HepG2 (cell line): Measurements from ENCODE around the gene RPS19. TPM values are rescaled to one million over a fixed set of nuclear protein-coding genes. Genes with fewer than 3 reads are reported as not detected.

Experiments used
- ATAC-seq: fragments of 200-7000 bp; cut with Tn5 transposase; 3 replicates; pipeline ENCODE4 v1.9.1; 2020; ENCODE audit warnings: mild to moderate bottlenecking, moderate library complexity
- BruUV-seq: library from RNA; stranded (reverse); fragments of 400-500 nt; replicated peaks from 2 replicates; lab custom pipeline; 2021; lab: Mats Ljungman, UMichigan
- CTCF ChIA-PET: fragments of 300-600 bp; formaldehyde crosslinking; extraction: SDS; loops from one replicate; lab custom pipeline; 2021; ENCODE audit warnings: low total read pairs, inconsistent platforms, low intra/inter-chr PET ratio; lab: Yijun Ruan, JAX
- POLR2A ChIA-PET: fragments of 350-600 bp; sonication (Branson Sonifier 250); formaldehyde crosslinking; loops from one replicate; lab custom pipeline; 2020; ENCODE audit warnings: antibody characterized with exemption, inconsistent platforms; lab: Yijun Ruan, JAX
- DNase-seq: peaks from one replicate; pipeline ENCODE4 v3.0.0-alpha.2; 2015; ENCODE audit warnings: low spot score
- FAIRE-seq: peaks from 3 replicates; lab custom pipeline; 2011; peaks lifted over from hg19 to GRCh38; lab: Jason Lieb, UNC
- H2AFZ ChIP-seq: one replicate; pipeline ENCODE4 v1.6.1; 2011; ENCODE audit warnings: low read length, inconsistent platforms
- H3K27ac ChIP-seq: fragments of 300-600 bp; 3 replicates; pipeline ENCODE4 v1.8.0; 2011; ENCODE audit warnings: mixed run types, mild to moderate bottlenecking, mixed read lengths, low read length, inconsistent platforms; ENCODE audit not compliant: insufficient read depth; ENCODE audit errors: extremely low read length
- H3K27me3 ChIP-seq, 2 experiments: fragments of 200-600 bp in 1 of 2; 2 replicates in 1 of 2; 3 replicates in 1 of 2; pipeline versions ENCODE4 v1.6.0 to v1.8.0; 2011; ENCODE audit warnings: low read length in 2 of 2, mild to moderate bottlenecking in 2 of 2, moderate library complexity in 2 of 2, inconsistent platforms in 1 of 2; ENCODE audit not compliant: insufficient read depth in 2 of 2, control insufficient read depth in 1 of 2
- H3K36me3 ChIP-seq, 2 experiments: fragments of 200-600 bp in 1 of 2; replicated peaks in 1 of 2; 2 replicates in 1 of 2; 3 replicates in 1 of 2; pipeline versions ENCODE4 v1.5.1 to v1.8.0; 2011; ENCODE audit warnings: low read length in 2 of 2, inconsistent platforms in 1 of 2; ENCODE audit not compliant: insufficient read depth in 2 of 2, control insufficient read depth in 1 of 2
- H3K4me1 ChIP-seq: 2 replicates; pipeline ENCODE4 v1.5.1; 2012; ENCODE audit warnings: low read length, inconsistent platforms; ENCODE audit not compliant: insufficient read depth
- H3K4me2 ChIP-seq: 2 replicates; pipeline ENCODE4 v1.6.0; 2011; ENCODE audit warnings: low read depth, low read length, inconsistent platforms
- H3K4me3 ChIP-seq, 3 experiments: fragments of 200-600 bp in 1 of 3; sonication (generic), shearing (Covaris generic) in 1 of 3; replicated peaks in 1 of 3; 2 replicates each; pipeline ENCODE4 v1.5.1; 2011 to 2016; ENCODE audit warnings: low read length in 3 of 3, inconsistent platforms in 2 of 3, low read depth in 2 of 3, mild to moderate bottlenecking in 2 of 3, control low read depth in 1 of 3, mixed read lengths in 1 of 3; ENCODE audit not compliant: insufficient read depth in 1 of 3
- H3K79me2 ChIP-seq: one replicate; pipeline ENCODE4 v1.6.1; 2011; ENCODE audit warnings: low read length, inconsistent platforms; ENCODE audit not compliant: insufficient read depth
- H3K9ac ChIP-seq: 2 replicates; pipeline ENCODE4 v1.6.0; 2011; ENCODE audit warnings: mild to moderate bottlenecking, low read depth, low read length, inconsistent platforms; ENCODE audit not compliant: insufficient read depth
- H3K9me3 ChIP-seq: 2 replicates; pipeline ENCODE4 v1.5.1; 2012; ENCODE audit warnings: mild to moderate bottlenecking, low read length
- H4K20me1 ChIP-seq: 2 replicates; pipeline ENCODE4 v1.6.0; 2011; ENCODE audit warnings: inconsistent platforms, mild to moderate bottlenecking, low read length, moderate library complexity; ENCODE audit not compliant: insufficient read depth
- ETV6 ChIP-seq: sonication (generic); formaldehyde crosslinking; conservative IDR thresholded peaks from 2 replicates; pipeline ENCODE4 v1.4.0; 2020; ENCODE audit warnings: missing genetic modification reagents
- HIVEP1 ChIP-seq: sonication (generic); formaldehyde crosslinking; IDR thresholded peaks from 2 replicates; pipeline ENCODE4 v1.4.0; 2020; ENCODE audit warnings: mild to moderate bottlenecking, missing genetic modification reagents
- HOMEZ ChIP-seq: IDR thresholded peaks from 2 replicates; pipeline ENCODE4 v1.6.1; 2016; ENCODE audit warnings: low read depth
- YY1 ChIP-seq: IDR thresholded peaks from 2 replicates; pipeline ENCODE4 v1.6.1; 2011; ENCODE audit warnings: low read length, low read depth, moderate library complexity, mild to moderate bottlenecking; ENCODE audit not compliant: insufficient read depth, insufficient replicate concordance
- ZBTB33 ChIP-seq: sonication (generic); formaldehyde crosslinking; IDR thresholded peaks from 2 replicates; pipeline ENCODE4 v1.4.0; 2020; ENCODE audit warnings: missing genetic modification reagents
- ZNF280B ChIP-seq: sonication (generic); formaldehyde crosslinking; IDR thresholded peaks from 2 replicates; pipeline ENCODE4 v1.5.0; 2020; ENCODE audit warnings: missing genetic modification reagents, mild to moderate bottlenecking, borderline replicate concordance
- ZNF281 ChIP-seq: sonication (generic); formaldehyde crosslinking; IDR thresholded peaks from 2 replicates; pipeline ENCODE4 v1.4.0; 2020; ENCODE audit warnings: missing genetic modification reagents, borderline replicate concordance
- ZNF432 ChIP-seq: sonication (generic); formaldehyde crosslinking; IDR thresholded peaks from 2 replicates; pipeline ENCODE4 v1.5.0; 2020; ENCODE audit warnings: missing genetic modification reagents, mild to moderate bottlenecking, borderline replicate concordance
- WGBS: methylation state at CpG from one replicate; pipeline ENCODE4 v1.1.6; 2017; ENCODE audit warnings: low lambda C conversion rate; 5-methylcytosine and 5-hydroxymethylcytosine counted together
- in situ Hi-C: cut with HindIII; loops from 2 replicates; pipeline ENCODE4 v1.10.0; 2017; ENCODE audit warnings: low pct_unique_long_range_greater_than_20kb; ENCODE audit not compliant: extremely low pct_ligation_motif_present
- intact Hi-C: fragments of 100-400 bp; cut with micrococcal nuclease; formaldehyde crosslinking; loops from one replicate; pipeline ENCODE4 v1.10.0; 2022; ENCODE audit not compliant: unreplicated experiment
- polyA plus RNA-seq, 8 experiments: library from polyadenylated mRNA; depleted of rRNA in 3 of 8; stranded (reverse) in 7 of 8; unstranded in 1 of 8; fragments of >200 nt; fragmentation: Illumina TruSeq in 4 of 8; extraction: Trizol in 4 of 8; gene quantifications; 2 replicates each; pipeline versions ENCODE4 v1.2.1 to v1.2.3, GENCODE V29; 2011 to 2016; ENCODE audit warnings: low read depth in 4 of 8, missing spikeins in 1 of 8, mixed read lengths in 1 of 8; ENCODE audit not compliant: insufficient read depth in 1 of 8
- total RNA-seq, 5 experiments: library from RNA; depleted of rRNA; stranded (reverse); fragments of >200 nt; fragmentation: Illumina TruSeq; extraction: Trizol; gene quantifications; 2 replicates each; pipeline ENCODE4 v1.2.3, GENCODE V29; 2016; ENCODE audit warnings: low read depth in 1 of 5

The RPS19 gene
- total and polyA plus RNA-seq, 2 of the 13 experiments (the other 11 are each of a cell fraction or from before 2014, with no cell fraction given) = 1,983 to 4,758 TPM

GRCh38 chr19:41888926-41889325, 28.9 kb downstream of the RPS19 start:
- no peaks in the 10 kb centered on the region; a peak in 1 of 5 replicates for H3K27me3 ChIP-seq
- H3K9ac ChIP-seq = no peak overlapping the region
- peaks cover 25% of the 10 kb centered on the region for H3K79me2 ChIP-seq
- H3K9me3 ChIP-seq = no peaks in the 10 kb centered on the region
- peaks cover 43% of the 10 kb centered on the region for H3K4me1 ChIP-seq
- FAIRE-seq = no peak
- intact Hi-C loops = no loop called here
- TF ChIP-seq HIVEP1 (CRISPR knock-in tag) (no peak), ZBTB33 (peak; percentile 64; the same call in 1 of the 2 replicates)
- TF ChIP-seq, all 625 proteins: peak for 1
- ATAC-seq (no peak), DNase-seq (no peak)
- Histone ChIP-seq H2AFZ (no peak overlapping the region), H3K27ac (no peak overlapping the region), H3K4me2 (no peak overlapping the region), H4K20me1 (no peaks in the 10 kb centered on the region), H3K4me3 (no peak overlapping the region), H3K36me3 (peaks cover 6 to 13% of the 10 kb centered on the region in 2 experiments; a peak in 4 of 5 replicates)
- 92% methylated on average over 12 of the region's 12 CpGs for WGBS
- no TSS peak for BruUV-seq
- POLR2A ChIA-PET = interaction anchor here (1.5 to 1.7 kb wide), 2 partner anchors 16 to 17 kb away, joined by 3 to 6 read pairs; no protein-coding TSS in a partner anchor
- in situ Hi-C loops = loop anchor here (10.0 kb wide), 1 partner anchor 46 kb away; no protein-coding TSS in a partner anchor
- CTCF ChIA-PET = interaction anchor here (1.5 kb wide), 1 partner anchor 16 kb away, joined by 5 read pairs; no protein-coding TSS in a partner anchor

- Histone ChIP-seq H3K4me1 (peaks cover 45% of the 10 kb centered on the region), H3K4me3 (no peak overlapping the region), H3K36me3 (peaks cover 8 to 20% of the 10 kb centered on the region in 2 experiments; a peak in 4 of 5 replicates), H3K79me2 (peaks cover 19% of the 10 kb centered on the region), H3K9me3 (no peaks in the 10 kb centered on the region), H3K27me3 (no peaks in the 10 kb centered on the region), H3K4me2 (no peak overlapping the region), H3K27ac (no peak overlapping the region), H3K9ac (no peak overlapping the region), H4K20me1 (no peaks in the 10 kb centered on the region), H2AFZ (no peak overlapping the region)
- BruUV-seq = no TSS peak
- ATAC-seq = no peak
- DNase-seq = no peak
- in situ Hi-C loops = loop anchor here (10.0 kb wide), 1 partner anchor 45 kb away; no protein-coding TSS in a partner anchor
- CTCF ChIA-PET = no interaction called here
- intact Hi-C loops = no loop called here
- POLR2A ChIA-PET = no interaction called here
- WGBS = 97% methylated on average over 7 of the region's 8 CpGs
- no peak for FAIRE-seq
- TF ChIP-seq ETV6 (no peak), ZNF280B (CRISPR knock-in tag) (no peak), ZNF432 (no peak), HOMEZ (no peak), ZNF281 (CRISPR knock-in tag) (no peak), YY1 (no peak)
Observed at GRCh38 chr19:41889896-41890295, 29.8 kb downstream of the RPS19 start.
